ENCODE results near the gene BACH2. TPM values are rescaled to one million over a fixed set of nuclear protein-coding genes. Genes with fewer than 3 reads are reported as not detected.
A peak's percentile ranks its signal among the peaks of the same experiment; 100 is the strongest.

Gene BACH2
- total RNA-seq, 1 donor from 2014 or later: 2.1 TPM

GRCh38 chr6:89948876-89949275 lies 347.8 kb downstream of the BACH2 start:
- no peak for FAIRE-seq
- H3K36me3 ChIP-seq (ENCODE audit: control insufficient read depth, insufficient read depth, low read length): no peaks in the 10 kb centered on the region
- H3K27me3 ChIP-seq (ENCODE audit: control insufficient read depth, insufficient read depth, low read length): no peaks in the 10 kb centered on the region
- H3K4me3 ChIP-seq (ENCODE audit: low read depth, low read length): no peak overlapping the region
- DNase-seq (ENCODE audit: low read depth): no peak
- TF ChIP-seq CTCF (IDR thresholded peaks at IDR 0.05; ENCODE audit: insufficient read depth, low read length, severe bottlenecking): no peak

- H3K36me3 ChIP-seq (ENCODE audit: control insufficient read depth, insufficient read depth, low read length): no peaks in the 10 kb centered on the region
- FAIRE-seq (no peak), DNase-seq (ENCODE audit: low read depth) (peak; percentile 38)
- no peak for TF ChIP-seq CTCF (IDR thresholded peaks at IDR 0.05; ENCODE audit: insufficient read depth, low read length, severe bottlenecking)
- no peaks in the 10 kb centered on the region for H3K27me3 ChIP-seq (ENCODE audit: control insufficient read depth, insufficient read depth, low read length)
- no peak overlapping the region for H3K4me3 ChIP-seq (ENCODE audit: low read depth, low read length)
These were observed 351.7 kb downstream of the BACH2 start for GRCh38 chr6:89944826-89945407.

GRCh38 chr6:89944181-89944755 lies 352.4 kb downstream of the BACH2 start:
- TF ChIP-seq CTCF (IDR thresholded peaks at IDR 0.05; ENCODE audit: insufficient read depth, low read length, severe bottlenecking): no peak
- Histone ChIP-seq H3K36me3 (ENCODE audit: control insufficient read depth, insufficient read depth, low read length) (no peaks in the 10 kb centered on the region), H3K27me3 (ENCODE audit: control insufficient read depth, insufficient read depth, low read length) (no peaks in the 10 kb centered on the region), H3K4me3 (ENCODE audit: low read depth, low read length) (no peak overlapping the region)
- FAIRE-seq: no peak
- no peak for DNase-seq (ENCODE audit: low read depth)

- no peak for TF ChIP-seq CTCF (IDR thresholded peaks at IDR 0.05; ENCODE audit: insufficient read depth, low read length, severe bottlenecking)
- no peak for DNase-seq (ENCODE audit: low read depth)
- no peaks in the 10 kb centered on the region for H3K27me3 ChIP-seq (ENCODE audit: control insufficient read depth, insufficient read depth, low read length)
- no peak for FAIRE-seq
- H3K4me3 ChIP-seq (ENCODE audit: low read depth, low read length): no peak overlapping the region
- H3K36me3 ChIP-seq (ENCODE audit: control insufficient read depth, insufficient read depth, low read length): no peaks in the 10 kb centered on the region
These were observed 354.0 kb downstream of the BACH2 start for GRCh38 chr6:89942601-89943000.

- H3K27me3 ChIP-seq (ENCODE audit: control insufficient read depth, insufficient read depth, low read length): no peaks in the 10 kb centered on the region
- TF ChIP-seq CTCF (IDR thresholded peaks at IDR 0.05; ENCODE audit: insufficient read depth, low read length, severe bottlenecking): no peak
- no peak for DNase-seq (ENCODE audit: low read depth)
- no peak overlapping the region for H3K4me3 ChIP-seq (ENCODE audit: low read depth, low read length)
- no peaks in the 10 kb centered on the region for H3K36me3 ChIP-seq (ENCODE audit: control insufficient read depth, insufficient read depth, low read length)
- no peak for FAIRE-seq
These were observed 354.7 kb downstream of the BACH2 start for GRCh38 chr6:89941763-89942497.

Measured in bronchial epithelial cell (primary cell).